Chondrocyte (in vitro differentiated cells): Measurements from ENCODE around the gene HOXB2. TPM values are rescaled to one million over a fixed set of nuclear protein-coding genes. Genes with fewer than 3 reads are reported as not detected.

Experiments used
- DNase-seq: peaks from one replicate; pipeline ENCODE4 v3.0.0; 2021; ENCODE audit warnings: mixed read lengths, low spot score
- H3K27ac Mint-ChIP-seq: one replicate; pipeline ENCODE4 v1.8.0; 2021; ENCODE audit warnings: mild to moderate bottlenecking, moderate library complexity, mixed read lengths; ENCODE audit not compliant: unreplicated experiment
- H3K27me3 Mint-ChIP-seq: 2 replicates; pipeline ENCODE4 v1.8.0; 2021; ENCODE audit warnings: low read depth, mixed read lengths
- H3K36me3 Mint-ChIP-seq: 2 replicates; pipeline ENCODE4 v1.8.0; 2021; ENCODE audit warnings: low read depth, mixed read lengths
- H3K4me1 Mint-ChIP-seq: 2 replicates; pipeline ENCODE4 v1.8.0; 2021; ENCODE audit warnings: low read depth, mild to moderate bottlenecking, mixed read lengths
- H3K4me3 Mint-ChIP-seq: one replicate; pipeline ENCODE4 v1.8.0; 2021; ENCODE audit warnings: mild to moderate bottlenecking, moderate library complexity, mixed read lengths; ENCODE audit not compliant: unreplicated experiment
- H3K9me3 Mint-ChIP-seq: 2 replicates; pipeline ENCODE4 v1.8.0; 2021; ENCODE audit warnings: low read depth, mixed read lengths
- CTCF ChIP-seq: fragments of 200-600 bp; sonication (generic); IDR thresholded peaks from 2 replicates; pipeline ENCODE4 v1.5.0; 2021; ENCODE audit warnings: antibody characterized with exemption, mild to moderate bottlenecking, moderate library complexity
- total RNA-seq: library from RNA; stranded (reverse); gene quantifications from 3 replicates; pipeline ENCODE4 v1.2.1, GENCODE V29; 2021

HOXB2 gene
- total RNA-seq, 1 donor from 2014 or later, result 0.72 TPM

DNA sequence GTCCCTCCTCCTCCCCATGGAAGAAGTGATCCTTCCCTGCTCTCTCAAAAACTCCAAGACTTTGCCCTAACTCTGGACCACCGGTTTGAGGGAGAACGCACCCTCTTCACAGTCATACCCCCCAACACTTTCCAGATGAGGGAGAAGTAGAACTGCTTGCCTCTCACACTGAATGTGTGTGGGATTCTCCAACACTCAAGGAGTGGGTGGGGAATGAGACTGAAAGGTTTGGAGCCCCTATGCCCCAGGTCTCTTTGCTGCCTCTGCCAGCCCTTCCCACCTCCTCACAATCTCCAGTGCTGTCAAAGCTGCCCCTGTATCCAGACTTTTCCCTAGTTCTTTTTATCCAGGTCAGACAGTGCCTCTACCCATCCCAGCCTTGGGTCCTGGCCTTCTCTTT lies 21.8 kb upstream of the HOXB2 start:
- no peak for TF ChIP-seq CTCF
- H3K4me1 Mint-ChIP-seq, result no peaks in the 10 kb centered on the region
- H3K27ac Mint-ChIP-seq, result no peak overlapping the region
- H3K9me3 Mint-ChIP-seq, result no peaks in the 10 kb centered on the region
- no peak for DNase-seq
- H3K36me3 Mint-ChIP-seq, result no peaks in the 10 kb centered on the region
- peaks cover 56% of the 10 kb centered on the region for H3K27me3 Mint-ChIP-seq
- H3K4me3 Mint-ChIP-seq, result no peak overlapping the region

- no peaks in the 10 kb centered on the region for H3K4me1 Mint-ChIP-seq
Observed at GRCh38 chr17:48565925-48566710, 21.2 kb upstream of the HOXB2 start.

GRCh38 chr17:48565022-48565554 lies 20.2 kb upstream of the HOXB2 start:
- H3K36me3 Mint-ChIP-seq, result no peaks in the 10 kb centered on the region
- no peaks in the 10 kb centered on the region for H3K9me3 Mint-ChIP-seq
- no peak overlapping the region for H3K4me3 Mint-ChIP-seq
- no peak for DNase-seq
- no peaks in the 10 kb centered on the region for H3K4me1 Mint-ChIP-seq
- H3K27me3 Mint-ChIP-seq, result peaks cover 55% of the 10 kb centered on the region
- no peak for TF ChIP-seq CTCF
- H3K27ac Mint-ChIP-seq, result no peak overlapping the region

More at GRCh38 chr17:48565925-48566710, 21.2 kb upstream of the HOXB2 start:
- H3K27ac Mint-ChIP-seq, result no peak overlapping the region
- DNase-seq, result no peak
- peaks cover 56% of the 10 kb centered on the region for H3K27me3 Mint-ChIP-seq
- TF ChIP-seq CTCF, result no peak
- no peaks in the 10 kb centered on the region for H3K9me3 Mint-ChIP-seq
- no peaks in the 10 kb centered on the region for H3K36me3 Mint-ChIP-seq
- H3K4me3 Mint-ChIP-seq, result no peak overlapping the region

- H3K36me3 Mint-ChIP-seq, result no peaks in the 10 kb centered on the region
- no peak overlapping the region for H3K27ac Mint-ChIP-seq
- H3K4me1 Mint-ChIP-seq, result no peaks in the 10 kb centered on the region
- TF ChIP-seq CTCF, result no peak
- no peaks in the 10 kb centered on the region for H3K9me3 Mint-ChIP-seq
- H3K27me3 Mint-ChIP-seq, result peaks cover 55% of the 10 kb centered on the region
- no peak overlapping the region for H3K4me3 Mint-ChIP-seq
- no peak for DNase-seq
Observed at GRCh38 chr17:48564188-48565021, 19.5 kb upstream of the HOXB2 start.

GRCh38 chr17:48563867-48564187 lies 18.9 kb upstream of the HOXB2 start:
- Mint-ChIP-seq H3K36me3 (no peaks in the 10 kb centered on the region), H3K9me3 (no peaks in the 10 kb centered on the region), H3K4me1 (no peaks in the 10 kb centered on the region), H3K27me3 (peaks cover 55% of the 10 kb centered on the region), H3K27ac (no peak overlapping the region), H3K4me3 (no peak overlapping the region)
- no peak for TF ChIP-seq CTCF
- no peak for DNase-seq
